Subcutaneous abdominal adipose tissue (tissue), 5 donors: ENCODE measurements around the gene RNF149.
"Not testable (repeated sequence)": the region's sequence is repeated elsewhere in the genome, so short reads cannot be mapped to it uniquely, and the experiment has no call there.

Experiments used
- H3K27ac ChIP-seq: one replicate; pipeline ENCODE4 v1.7.0; 2013; ENCODE audit warnings: low read depth, mild to moderate bottlenecking, inconsistent platforms, low read length, moderate library complexity
- H3K27me3 ChIP-seq, 5 donors: one replicate each; pipeline ENCODE4 v1.7.0; 2013; ENCODE audit warnings: low read length in 5 of 5, inconsistent platforms in 1 of 5; ENCODE audit not compliant: control insufficient read depth in 5 of 5, insufficient read depth in 4 of 5
- H3K36me3 ChIP-seq, 5 donors: one replicate each; pipeline ENCODE4 v1.7.0; 2013; ENCODE audit warnings: low read length in 5 of 5; ENCODE audit not compliant: control insufficient read depth in 5 of 5, insufficient read depth in 5 of 5
- H3K4me1 ChIP-seq, 5 donors: one replicate each; pipeline ENCODE4 v1.7.0; 2013; ENCODE audit warnings: low read length in 5 of 5, mild to moderate bottlenecking in 3 of 5, moderate library complexity in 1 of 5; ENCODE audit not compliant: control insufficient read depth in 5 of 5, insufficient read depth in 5 of 5
- H3K4me3 ChIP-seq, 5 donors: one replicate each; pipeline ENCODE4 v1.7.0; 2013; ENCODE audit warnings: low read length in 5 of 5, low read depth in 1 of 5
- H3K9ac ChIP-seq, 5 donors: one replicate each; pipeline ENCODE4 v1.7.0; 2013; ENCODE audit warnings: low read length in 5 of 5, mild to moderate bottlenecking in 4 of 5, moderate library complexity in 3 of 5
- H3K9me3 ChIP-seq, 5 donors: one replicate each; pipeline ENCODE4 v1.7.0; 2013; ENCODE audit warnings: low read length in 5 of 5; ENCODE audit not compliant: control insufficient read depth in 5 of 5
- donor health status: healthy.
- donor health status: healthy.
- donor health status: healthy.
- donor health status: healthy.
- donor health status: healthy.

The RNF149 gene

DNA sequence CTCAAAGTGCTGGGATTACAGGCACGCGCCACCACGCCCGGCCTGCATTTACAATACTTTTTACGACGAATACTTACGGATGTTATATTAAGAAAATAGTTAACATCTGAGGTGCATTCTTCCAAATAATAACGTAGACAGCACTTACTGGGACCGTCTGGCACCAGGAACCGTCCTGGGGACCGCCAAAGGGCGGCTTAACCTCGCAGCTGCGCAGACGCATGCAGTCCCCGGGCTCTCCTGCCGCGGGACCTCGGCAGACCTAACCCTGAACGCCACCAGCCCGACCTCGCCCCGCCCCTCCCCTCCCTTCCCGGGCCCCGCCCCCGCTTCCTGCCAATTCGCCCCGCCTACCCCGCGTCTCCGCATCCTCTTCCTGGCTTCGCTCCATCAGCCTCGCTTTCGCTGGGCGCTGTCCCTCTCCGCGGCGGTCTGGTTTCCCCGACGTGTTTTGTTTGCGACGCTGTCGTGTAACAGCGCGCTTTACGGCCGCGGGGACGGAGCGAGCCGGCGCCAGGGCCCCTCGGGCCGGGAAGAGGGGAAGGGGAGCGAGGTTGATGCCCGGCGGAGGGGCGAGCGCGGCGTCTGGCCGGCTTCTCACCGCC lies 56.0 kb downstream of the RNF149 start, which contains the start of gene CNOT11:
TSS of gene CNOT11 (plus strand) at position 479 of the 605 bp plus-strand sequence. CDS start at position 558, 79 bp downstream.
- H3K9ac ChIP-seq: peak within 1 kb of the TSS; percentile 91 to 96 (median 93)
- peak within 1 kb of the TSS; percentile 90 to 98 (median 97) for H3K4me3 ChIP-seq
- H3K36me3 ChIP-seq: no peaks in the 10 kb centered on the region
- no peaks in the 10 kb centered on the region for H3K27me3 ChIP-seq
- H3K4me1 ChIP-seq: peaks cover 9 to 37% (median 34%) of the 10 kb centered on the region in 5 donors
- H3K27ac ChIP-seq: peak within 1 kb of the TSS; percentile 83
- no peaks in the 10 kb centered on the region for H3K9me3 ChIP-seq

GRCh38 chr2:101251844-101252407 lies 56.6 kb downstream of the RNF149 start:
- Histone ChIP-seq H3K27ac (peak overlapping the region; percentile 57), H3K4me3 (peak overlapping the region; percentile 74 to 98 (median 85)), H3K36me3 (no peaks in the 10 kb centered on the region), H3K9me3 (no peaks in the 10 kb centered on the region), H3K9ac (peak overlapping the region; percentile 41 to 81 (median 66)), H3K27me3 (no peaks in the 10 kb centered on the region), H3K4me1 (peaks cover 9 to 37% (median 34%) of the 10 kb centered on the region in 5 donors)

- not testable (repeated sequence) for H3K4me3 ChIP-seq, H3K36me3 ChIP-seq, H3K9ac ChIP-seq, H3K27ac ChIP-seq, H3K27me3 ChIP-seq, H3K9me3 ChIP-seq
- H3K4me1 ChIP-seq: peaks cover 9 to 36% (median 34%) of the 10 kb centered on the region in 5 donors
These were observed 57.2 kb downstream of the RNF149 start for GRCh38 chr2:101251246-101251781.

DNA sequence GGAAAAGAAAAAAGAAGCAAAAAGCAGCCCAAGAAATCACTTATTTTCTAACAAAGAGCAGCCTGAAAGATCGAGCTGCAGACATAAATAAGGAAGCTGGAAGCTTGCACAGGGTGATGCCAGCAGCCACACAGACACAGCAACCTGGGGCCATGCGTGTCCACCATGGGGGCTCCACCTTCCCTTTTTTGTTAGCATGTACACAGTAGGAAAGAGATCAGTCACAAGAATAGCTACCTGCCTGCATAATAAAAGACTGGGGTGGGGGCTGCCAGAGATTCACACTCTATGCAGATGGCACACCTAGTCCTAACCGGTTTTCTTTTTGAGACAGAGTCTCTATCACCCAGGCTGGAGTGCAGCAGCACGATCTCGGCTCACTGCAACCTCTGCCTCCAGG lies 58.7 kb downstream of the RNF149 start:
- H3K27me3 ChIP-seq: no peaks in the 10 kb centered on the region
- H3K4me1 ChIP-seq: peaks cover 9 to 25% (median 24%) of the 10 kb centered on the region in 5 donors
- H3K4me3 ChIP-seq: no peak overlapping the region
- no peak overlapping the region for H3K27ac ChIP-seq
- no peaks in the 10 kb centered on the region for H3K36me3 ChIP-seq
- no peaks in the 10 kb centered on the region for H3K9me3 ChIP-seq
- H3K9ac ChIP-seq: no peak overlapping the region

- H3K27me3 ChIP-seq, H3K36me3 ChIP-seq, H3K9ac ChIP-seq, H3K4me3 ChIP-seq, H3K9me3 ChIP-seq, H3K27ac ChIP-seq: not testable (repeated sequence)
- H3K4me1 ChIP-seq: peaks cover 5 to 14% (median 14%) of the 10 kb centered on the region in 5 donors
These were observed 59.7 kb downstream of the RNF149 start for GRCh38 chr2:101248756-101249155.

- not testable (repeated sequence) for H3K36me3 ChIP-seq, H3K9ac ChIP-seq, H3K4me1 ChIP-seq, H3K27me3 ChIP-seq, H3K9me3 ChIP-seq, H3K27ac ChIP-seq, H3K4me3 ChIP-seq
These were observed 63.0 kb downstream of the RNF149 start for GRCh38 chr2:101245468-101245867.

GRCh38 chr2:101244899-101245298 lies 63.6 kb downstream of the RNF149 start:
- not testable (repeated sequence) for H3K9ac ChIP-seq, H3K27me3 ChIP-seq, H3K36me3 ChIP-seq, H3K9me3 ChIP-seq, H3K27ac ChIP-seq, H3K4me1 ChIP-seq, H3K4me3 ChIP-seq

DNA sequence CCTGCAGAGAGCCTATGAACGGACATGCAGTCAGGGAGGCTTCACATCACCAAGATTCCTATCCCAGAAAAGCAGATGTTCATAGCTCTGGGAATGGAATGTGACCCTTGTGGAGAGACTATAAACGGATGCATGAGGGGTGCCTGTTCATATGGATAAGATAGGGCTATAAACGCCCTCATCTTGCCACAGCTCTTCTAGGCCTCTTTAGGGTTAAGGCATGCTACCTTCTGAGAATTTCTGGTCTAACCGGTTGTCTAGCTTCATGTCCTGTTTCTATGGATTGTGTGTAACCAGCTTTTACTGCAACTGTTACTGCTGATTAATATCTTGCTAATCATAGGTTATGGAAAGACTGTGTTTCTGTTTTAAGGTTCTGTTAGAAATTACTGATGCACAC lies 64.1 kb downstream of the RNF149 start:
- not testable (repeated sequence) for H3K27ac ChIP-seq

GRCh38 chr2:101241158-101241557 lies 67.3 kb downstream of the RNF149 start:
- Histone ChIP-seq H3K4me1 (no peaks in the 10 kb centered on the region), H3K9ac (no peak overlapping the region), H3K27ac (no peak overlapping the region), H3K4me3 (no peak overlapping the region), H3K36me3 (no peaks in the 10 kb centered on the region), H3K9me3 (no peaks in the 10 kb centered on the region), H3K27me3 (no peaks in the 10 kb centered on the region)

More for the DNA sequence above, 64.1 kb downstream of the RNF149 start:
- H3K4me3 ChIP-seq, H3K9ac ChIP-seq, H3K27me3 ChIP-seq, H3K4me1 ChIP-seq, H3K9me3 ChIP-seq, H3K36me3 ChIP-seq: not testable (repeated sequence)

- not testable (repeated sequence) for H3K9me3 ChIP-seq, H3K27ac ChIP-seq, H3K4me1 ChIP-seq, H3K27me3 ChIP-seq, H3K9ac ChIP-seq, H3K36me3 ChIP-seq, H3K4me3 ChIP-seq
These were observed 67.8 kb downstream of the RNF149 start for GRCh38 chr2:101240694-101241093.
